Measurements from ENCODE around the gene FERMT1. TPM values are rescaled to one million over a fixed set of nuclear protein-coding genes. Genes with fewer than 3 reads are reported as not detected.

The FERMT1 gene
- polyA plus RNA-seq, 3 donors: not detected

GRCh38 chr20:6057691-6058090, 65.1 kb downstream of the FERMT1 start:
- intact Hi-C loops (cut with micrococcal nuclease): no loop called here
- no peak overlapping the region for H3K4me2 ChIP-seq (replicated peaks; ENCODE audit: extremely low read depth, low read length, poor library complexity, severe bottlenecking)
- H3K79me2 ChIP-seq (ENCODE audit: insufficient read depth, low read length): no peaks in the 10 kb centered on the region
- H2AFZ ChIP-seq (ENCODE audit: insufficient read depth, low read depth, low read length, poor library complexity, severe bottlenecking): no peak overlapping the region
- H3K36me3 ChIP-seq (replicated peaks in 1 of 2; ENCODE audit: control insufficient read depth in 1 of 2, insufficient read depth in 2 of 2, low read length in 2 of 2): no peaks in the 10 kb centered on the region
- Mint-ChIP-seq H3K4me1 (peaks cover 9% of the 10 kb centered on the region), H3K27me3 (ENCODE audit: low read depth in 3 of 3) (peaks cover 33 to 45% (median 35%) of the 10 kb centered on the region in 3 donors), H3K36me3 (peaks cover 0 to 3% of the 10 kb centered on the region in 2 donors), H3K4me3 (no peak overlapping the region), H3K9me3 (peaks cover 0 to 6% (median 0%) of the 10 kb centered on the region in 7 donors), H3K27ac (no peak overlapping the region)
- DNase-seq: no peak
- 0% methylated on average over 2 of the region's 2 CpGs for WGBS (ENCODE audit: insufficient coverage)
- H4K20me1 ChIP-seq (ENCODE audit: insufficient read depth, low read length): no peaks in the 10 kb centered on the region
- no peak for TF ChIP-seq CTCF (IDR thresholded peaks at IDR 0.05)
- no peak overlapping the region for H3K4me3 ChIP-seq (replicated peaks in 1 of 3; ENCODE audit: low read depth in 2 of 3, low read length in 3 of 3)
- peaks cover 0 to under 1% of the 10 kb centered on the region in 2 donors for H3K4me1 ChIP-seq (ENCODE audit: control insufficient read depth in 1 of 2, insufficient read depth in 2 of 2, low read length in 2 of 2)
- H3K27ac ChIP-seq (ENCODE audit: low read depth in 1 of 2, low read length in 2 of 2): no peak overlapping the region
- peaks cover 0 to 8% of the 10 kb centered on the region in 2 donors for H3K9me3 ChIP-seq (replicated peaks in 1 of 2; ENCODE audit: control insufficient read depth in 1 of 2, insufficient read depth in 1 of 2, low read length in 2 of 2)
- H3K9ac ChIP-seq (ENCODE audit: insufficient read depth, low read length, poor library complexity, severe bottlenecking): no peak overlapping the region
- H3K27me3 ChIP-seq (ENCODE audit: control insufficient read depth in 2 of 2, insufficient read depth in 2 of 2, low read length in 2 of 2): peaks cover 15 to 39% of the 10 kb centered on the region in 2 donors

GRCh38 chr20:6057139-6057538, 65.7 kb downstream of the FERMT1 start:
- Mint-ChIP-seq H3K4me3 (no peak overlapping the region), H3K27me3 (ENCODE audit: low read depth in 3 of 3) (peaks cover 35 to 50% (median 38%) of the 10 kb centered on the region in 3 donors), H3K36me3 (peaks cover 0 to 3% of the 10 kb centered on the region in 2 donors), H3K4me1 (peaks cover 10% of the 10 kb centered on the region), H3K9me3 (peaks cover 0 to 8% (median 0%) of the 10 kb centered on the region in 7 donors), H3K27ac (no peak overlapping the region)
- H3K27ac ChIP-seq (ENCODE audit: low read depth in 1 of 2, low read length in 2 of 2): no peak overlapping the region
- TF ChIP-seq CTCF (IDR thresholded peaks at IDR 0.05): no peak
- no peaks in the 10 kb centered on the region for H4K20me1 ChIP-seq (ENCODE audit: insufficient read depth, low read length)
- no peaks in the 10 kb centered on the region for H3K79me2 ChIP-seq (ENCODE audit: insufficient read depth, low read length)
- WGBS (ENCODE audit: insufficient coverage): 85% methylated on average over 2 of the region's 2 CpGs
- H3K4me2 ChIP-seq (replicated peaks; ENCODE audit: extremely low read depth, low read length, poor library complexity, severe bottlenecking): no peak overlapping the region
- intact Hi-C loops (cut with micrococcal nuclease): no loop called here
- H2AFZ ChIP-seq (ENCODE audit: insufficient read depth, low read depth, low read length, poor library complexity, severe bottlenecking): no peak overlapping the region
- peaks cover 0 to 6% of the 10 kb centered on the region in 2 donors for H3K4me1 ChIP-seq (ENCODE audit: control insufficient read depth in 1 of 2, insufficient read depth in 2 of 2, low read length in 2 of 2)
- H3K27me3 ChIP-seq (ENCODE audit: control insufficient read depth in 2 of 2, insufficient read depth in 2 of 2, low read length in 2 of 2): peaks cover 19 to 41% of the 10 kb centered on the region in 2 donors
- H3K9me3 ChIP-seq (replicated peaks in 1 of 2; ENCODE audit: control insufficient read depth in 1 of 2, insufficient read depth in 1 of 2, low read length in 2 of 2): peaks cover 0 to 8% of the 10 kb centered on the region in 2 donors
- H3K9ac ChIP-seq (ENCODE audit: insufficient read depth, low read length, poor library complexity, severe bottlenecking): no peak overlapping the region
- no peak for DNase-seq
- H3K4me3 ChIP-seq (replicated peaks in 1 of 3; ENCODE audit: low read depth in 2 of 3, low read length in 3 of 3): no peak overlapping the region
- no peaks in the 10 kb centered on the region for H3K36me3 ChIP-seq (replicated peaks in 1 of 2; ENCODE audit: control insufficient read depth in 1 of 2, insufficient read depth in 2 of 2, low read length in 2 of 2)
